Upper lobe of right lung (tissue), 1 donor: Measurements from ENCODE around the gene CPEB4. TPM values are rescaled to one million over a fixed set of nuclear protein-coding genes. Genes with fewer than 3 reads are reported as not detected.
A peak's percentile ranks its signal among the peaks of the same experiment; 100 is the strongest.

Source experiments
- ATAC-seq: fragments of 200-7000 bp; cut with Tn5 transposase; one replicate; pipeline ENCODE4 v1.9.1; 2020; ENCODE audit warnings: mild to moderate bottlenecking, moderate library complexity
- DNase-seq: peaks from one replicate; pipeline ENCODE4 v3.0.0-alpha.2; 2020
- H3K27ac ChIP-seq: fragments of 200-600 bp; one replicate; pipeline ENCODE4 v1.8.0; 2022
- H3K27me3 ChIP-seq: fragments of 200-600 bp; one replicate; pipeline ENCODE4 v1.8.0; 2022; ENCODE audit warnings: mild to moderate bottlenecking
- H3K36me3 ChIP-seq: fragments of 200-600 bp; one replicate; pipeline ENCODE4 v1.8.0; 2022
- H3K4me1 ChIP-seq: fragments of 200-600 bp; one replicate; pipeline ENCODE4 v1.8.0; 2022
- H3K4me3 ChIP-seq: fragments of 200-600 bp; one replicate; pipeline ENCODE4 v1.8.0; 2022; ENCODE audit warnings: mild to moderate bottlenecking
- H3K9me3 ChIP-seq: fragments of 200-600 bp; one replicate; pipeline ENCODE4 v1.8.0; 2022
- intact Hi-C: fragments of 100-400 bp; cut with DNase I; formaldehyde crosslinking; loops from one replicate; pipeline ENCODE4 v1.11.0; 2022
- total RNA-seq: library from RNA; stranded (reverse); fragmentation: NEBNext Ultra II Directional; extraction: Animal tissue kit (Norgen Biotek cat#: 25700); gene quantifications from one replicate; pipeline ENCODE4 v1.2.1, GENCODE V29; 2021
- TF ChIP-seq, protein P1 (sequence below): fragments of 200-600 bp; IDR thresholded peaks from one replicate; pipeline ENCODE4 v1.8.0; 2022; ENCODE audit warnings: antibody characterized with exemption
- donor health status: DM: no; HTN: yes; CAD: no; lungs with severe emphysema.

The CPEB4 gene
- total RNA-seq, 1 donor from 2014 or later = 62.4 TPM

- Histone ChIP-seq H3K27ac (no peak overlapping the region), H3K36me3 (no peaks in the 10 kb centered on the region), H3K27me3 (no peaks in the 10 kb centered on the region), H3K4me3 (no peak overlapping the region), H3K9me3 (no peaks in the 10 kb centered on the region), H3K4me1 (peaks cover 16% of the 10 kb centered on the region)
- TF ChIP-seq, protein P1, sequence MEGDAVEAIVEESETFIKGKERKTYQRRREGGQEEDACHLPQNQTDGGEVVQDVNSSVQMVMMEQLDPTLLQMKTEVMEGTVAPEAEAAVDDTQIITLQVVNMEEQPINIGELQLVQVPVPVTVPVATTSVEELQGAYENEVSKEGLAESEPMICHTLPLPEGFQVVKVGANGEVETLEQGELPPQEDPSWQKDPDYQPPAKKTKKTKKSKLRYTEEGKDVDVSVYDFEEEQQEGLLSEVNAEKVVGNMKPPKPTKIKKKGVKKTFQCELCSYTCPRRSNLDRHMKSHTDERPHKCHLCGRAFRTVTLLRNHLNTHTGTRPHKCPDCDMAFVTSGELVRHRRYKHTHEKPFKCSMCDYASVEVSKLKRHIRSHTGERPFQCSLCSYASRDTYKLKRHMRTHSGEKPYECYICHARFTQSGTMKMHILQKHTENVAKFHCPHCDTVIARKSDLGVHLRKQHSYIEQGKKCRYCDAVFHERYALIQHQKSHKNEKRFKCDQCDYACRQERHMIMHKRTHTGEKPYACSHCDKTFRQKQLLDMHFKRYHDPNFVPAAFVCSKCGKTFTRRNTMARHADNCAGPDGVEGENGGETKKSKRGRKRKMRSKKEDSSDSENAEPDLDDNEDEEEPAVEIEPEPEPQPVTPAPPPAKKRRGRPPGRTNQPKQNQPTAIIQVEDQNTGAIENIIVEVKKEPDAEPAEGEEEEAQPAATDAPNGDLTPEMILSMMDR = no peak
- ATAC-seq (no peak), DNase-seq (no peak)
- intact Hi-C loops = no loop called here
These were observed 24.8 kb upstream of the CPEB4 start for GRCh38 chr5:173863359-173863758.

- Histone ChIP-seq H3K27me3 (no peaks in the 10 kb centered on the region), H3K27ac (no peak overlapping the region), H3K4me3 (no peak overlapping the region), H3K36me3 (no peaks in the 10 kb centered on the region), H3K4me1 (peaks cover 16% of the 10 kb centered on the region), H3K9me3 (no peaks in the 10 kb centered on the region)
- TF ChIP-seq, protein P1 = no peak
- intact Hi-C loops = no loop called here
- ATAC-seq (peak; percentile 55), DNase-seq (peak; percentile 69)
These were observed 23.8 kb upstream of the CPEB4 start for GRCh38 chr5:173864126-173865050.

- Histone ChIP-seq H3K4me3 (no peak overlapping the region), H3K36me3 (no peaks in the 10 kb centered on the region), H3K9me3 (no peaks in the 10 kb centered on the region), H3K4me1 (peaks cover 16% of the 10 kb centered on the region), H3K27me3 (no peaks in the 10 kb centered on the region), H3K27ac (peak overlapping the region; percentile 55)
- ATAC-seq (peak; percentile 73), DNase-seq (peak; percentile 64)
- TF ChIP-seq, protein P1 = no peak
- intact Hi-C loops = no loop called here
These were observed 21.8 kb upstream of the CPEB4 start for GRCh38 chr5:173866243-173866857.

DNA sequence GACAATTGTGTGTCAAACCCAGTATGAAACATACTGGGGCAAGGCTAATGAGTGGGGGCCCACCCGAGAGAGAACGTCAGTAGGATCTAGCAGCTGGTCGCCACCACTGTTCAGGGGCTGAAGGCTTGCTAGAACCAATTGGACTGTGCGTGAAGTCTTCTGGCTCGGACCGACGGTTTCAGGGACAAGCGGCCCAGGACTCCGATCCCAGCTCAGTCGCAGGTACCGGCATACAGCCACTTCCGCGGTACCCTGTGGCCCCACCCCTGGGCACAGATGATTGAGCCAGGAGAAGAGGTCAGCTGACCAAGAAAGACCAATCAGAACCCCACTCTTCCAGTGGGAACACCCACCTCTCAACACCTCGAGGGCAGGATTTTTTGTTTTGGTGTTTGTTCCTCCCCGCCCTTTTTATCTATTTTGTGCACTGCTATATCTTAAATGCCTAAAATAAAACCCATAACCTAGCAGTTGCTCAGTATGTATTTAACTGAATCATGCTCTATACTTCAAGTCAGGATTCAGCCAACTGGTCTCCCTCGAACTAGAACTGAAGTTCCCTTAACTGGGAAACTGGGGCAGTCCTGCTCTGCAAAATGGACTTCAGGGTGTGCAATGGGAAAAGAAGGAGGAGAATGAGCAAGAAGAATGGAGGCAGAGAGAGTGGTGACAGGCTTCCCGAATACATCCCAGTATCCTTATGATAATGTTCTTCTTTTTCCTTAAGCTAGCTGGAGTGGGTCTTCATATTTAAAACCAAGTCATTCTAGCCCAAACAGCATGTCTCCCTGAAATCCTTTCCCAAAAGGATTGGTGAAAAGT is 21.1 kb upstream of the CPEB4 start:
- ATAC-seq (no peak), DNase-seq (no peak)
- Histone ChIP-seq H3K4me3 (no peak overlapping the region), H3K4me1 (peaks cover 16% of the 10 kb centered on the region), H3K27ac (peak overlapping the region; percentile 55), H3K36me3 (no peaks in the 10 kb centered on the region), H3K27me3 (no peaks in the 10 kb centered on the region), H3K9me3 (no peaks in the 10 kb centered on the region)
- intact Hi-C loops = no loop called here
- TF ChIP-seq, protein P1 = no peak

DNA sequence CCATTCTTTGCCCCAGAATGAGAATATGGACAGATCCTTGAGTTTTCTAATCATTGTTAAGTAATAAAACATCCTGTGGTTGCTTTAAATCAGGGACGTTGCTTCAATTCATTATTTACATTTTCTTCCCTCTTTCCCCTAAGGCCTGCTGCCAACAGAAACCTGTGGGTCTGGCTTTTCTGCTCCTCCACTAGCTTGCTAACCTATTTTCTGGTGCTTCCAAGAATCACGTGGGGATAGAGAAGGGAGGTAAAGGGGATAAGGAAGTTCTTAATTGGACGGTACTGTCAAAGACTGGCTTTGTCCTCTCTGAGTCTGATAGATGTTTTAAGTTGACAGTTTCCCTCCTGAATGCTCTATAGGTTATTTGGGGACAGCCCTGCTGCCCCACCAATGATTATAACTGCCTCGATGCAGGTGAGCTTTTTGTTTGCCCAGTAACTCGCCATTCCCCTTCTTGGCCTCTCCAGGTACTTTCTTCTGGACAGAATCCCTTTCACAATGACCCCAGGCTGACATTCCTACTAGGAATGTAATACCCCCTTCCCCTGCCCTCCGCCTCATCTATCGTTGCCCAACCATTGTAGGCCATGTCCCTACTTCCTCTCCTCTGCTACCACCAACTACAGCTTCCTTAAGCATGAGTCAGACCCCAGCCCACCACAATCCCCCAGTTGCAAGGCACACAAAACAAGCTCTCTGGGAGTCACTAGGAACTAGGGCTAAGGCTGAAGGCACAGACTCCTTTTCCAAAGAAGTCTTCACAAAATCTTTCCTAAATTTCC is 19.9 kb upstream of the CPEB4 start:
- peak; percentile 44 for ATAC-seq
- H3K27ac ChIP-seq = no peak overlapping the region
- TF ChIP-seq, protein P1 = no peak
- H3K9me3 ChIP-seq = no peaks in the 10 kb centered on the region
- no peaks in the 10 kb centered on the region for H3K27me3 ChIP-seq
- H3K36me3 ChIP-seq = no peaks in the 10 kb centered on the region
- no peak for DNase-seq
- H3K4me3 ChIP-seq = no peak overlapping the region
- peaks cover 16% of the 10 kb centered on the region for H3K4me1 ChIP-seq
- intact Hi-C loops = no loop called here
